Keratinocyte (primary cell): ENCODE results near the gene FICD. TPM values are rescaled to one million over a fixed set of nuclear protein-coding genes. Genes with fewer than 3 reads are reported as not detected.

Source experiments
- DNase-seq: peaks from one replicate; pipeline ENCODE4 v3.0.0-alpha.2; 2011; ENCODE audit warnings: low read depth, missing footprints, low spot score
- FAIRE-seq: peaks from 2 replicates; lab custom pipeline; 2011; peaks lifted over from hg19 to GRCh38; lab: Jason Lieb, UNC
- H2AFZ ChIP-seq: 2 replicates; pipeline ENCODE4 v1.6.0; 2012; ENCODE audit warnings: low read length, control low read depth, inconsistent platforms; ENCODE audit not compliant: control insufficient read depth
- H3K27ac ChIP-seq: 2 replicates; pipeline ENCODE4 v1.5.1; 2011; ENCODE audit warnings: low read length; ENCODE audit not compliant: control insufficient read depth, insufficient read depth
- H3K27me3 ChIP-seq: 3 replicates; pipeline ENCODE4 v1.6.0; 2011; ENCODE audit warnings: low read length; ENCODE audit not compliant: control insufficient read depth, insufficient read depth; ENCODE audit errors: extremely low read depth
- H3K36me3 ChIP-seq, 2 experiments: 2 replicates in 1 of 2; 3 replicates in 1 of 2; pipeline ENCODE4 v1.5.1; 2011; ENCODE audit warnings: low read length in 2 of 2, mild to moderate bottlenecking in 1 of 2; ENCODE audit not compliant: control insufficient read depth in 2 of 2, insufficient read depth in 2 of 2; ENCODE audit errors: extremely low read depth in 1 of 2
- H3K4me1 ChIP-seq: 3 replicates; pipeline ENCODE4 v1.5.1; 2011; ENCODE audit warnings: low read length; ENCODE audit not compliant: control insufficient read depth, insufficient read depth; ENCODE audit errors: extremely low read depth
- H3K4me2 ChIP-seq: 3 replicates; pipeline ENCODE4 v1.6.0; 2011; ENCODE audit warnings: low read depth, low read length; ENCODE audit not compliant: control insufficient read depth, insufficient read depth; ENCODE audit errors: extremely low read depth
- H3K4me3 ChIP-seq, 3 experiments: fragments of 200-600 bp in 1 of 3; sonication (generic) in 1 of 3; 2 replicates in 2 of 3; 3 replicates in 1 of 3; pipeline ENCODE4 v1.5.1; 2011 to 2016; ENCODE audit warnings: low read length in 3 of 3, mild to moderate bottlenecking in 3 of 3, control low read depth in 2 of 3, inconsistent platforms in 1 of 3, low read depth in 1 of 3, mixed read lengths in 1 of 3, mixed run types in 1 of 3, moderate library complexity in 1 of 3; ENCODE audit not compliant: control insufficient read depth in 2 of 3, insufficient read depth in 2 of 3; ENCODE audit errors: extremely low read depth in 1 of 3
- H3K79me2 ChIP-seq: 2 replicates; pipeline ENCODE4 v1.6.0; 2012; ENCODE audit warnings: low read length; ENCODE audit not compliant: control insufficient read depth, insufficient read depth
- H3K9ac ChIP-seq: 3 replicates; pipeline ENCODE4 v1.6.0; 2011; ENCODE audit warnings: low read length; ENCODE audit not compliant: control insufficient read depth, insufficient read depth; ENCODE audit errors: extremely low read depth
- H3K9me1 ChIP-seq: 3 replicates; pipeline ENCODE4 v1.6.0; 2011; ENCODE audit warnings: low read length; ENCODE audit not compliant: control insufficient read depth, insufficient read depth; ENCODE audit errors: extremely low read depth
- H3K9me3 ChIP-seq: 2 replicates; pipeline ENCODE4 v1.5.1; 2012; ENCODE audit warnings: low read depth, low read length; ENCODE audit not compliant: control insufficient read depth
- H4K20me1 ChIP-seq: 3 replicates; pipeline ENCODE4 v1.6.0; 2011; ENCODE audit warnings: low read length; ENCODE audit not compliant: control insufficient read depth, insufficient read depth; ENCODE audit errors: extremely low read depth
- CTCF ChIP-seq, 3 experiments: IDR thresholded peaks in 1 of 3; conservative IDR thresholded peaks in 1 of 3; optimal IDR thresholded peaks in 1 of 3; 2 replicates in 2 of 3; 3 replicates in 1 of 3; pipeline versions ENCODE3 to v1.5.1; 2011; ENCODE audit warnings: low read length in 3 of 3, mild to moderate bottlenecking in 3 of 3, moderate library complexity in 2 of 3, control low read depth in 1 of 3, inconsistent platforms in 1 of 3; ENCODE audit not compliant: insufficient read depth in 2 of 3; ENCODE audit errors: extremely low read depth in 1 of 3
- EZH2 ChIP-seq: IDR thresholded peaks from one replicate; pipeline ENCODE4 v1.6.1; 2012; ENCODE audit warnings: inconsistent platforms, mild to moderate bottlenecking, low read length, moderate library complexity
- dilution Hi-C: fragments of 300-500 bp; cut with MboI; formaldehyde crosslinking; loops from one replicate; pipeline ENCODE4 v1.7.0; 2020; ENCODE audit warnings: low sequenced_read_pairs; ENCODE audit not compliant: extremely low pct_ligation_motif_present
- polyA plus RNA-seq, 5 experiments: library from polyadenylated mRNA; depleted of rRNA in 3 of 5; stranded (reverse) in 3 of 5; stranded (forward) in 1 of 5; unstranded in 1 of 5; fragments of >200 nt; gene quantifications; 1 replicate in 1 of 5; 2 replicates in 3 of 5; 3 replicates in 1 of 5; pipeline versions ENCODE4 v1.2.1 to v1.2.3, GENCODE V29; 2011 to 2012; ENCODE audit warnings: missing spikeins in 2 of 5, low read depth in 1 of 5, low replicate concordance in 1 of 5

The FICD gene
- polyA plus RNA-seq, 1 donor (not counting 4 experiments of a cell fraction or from before 2014, with no cell fraction given), result 0.47 TPM

DNA sequence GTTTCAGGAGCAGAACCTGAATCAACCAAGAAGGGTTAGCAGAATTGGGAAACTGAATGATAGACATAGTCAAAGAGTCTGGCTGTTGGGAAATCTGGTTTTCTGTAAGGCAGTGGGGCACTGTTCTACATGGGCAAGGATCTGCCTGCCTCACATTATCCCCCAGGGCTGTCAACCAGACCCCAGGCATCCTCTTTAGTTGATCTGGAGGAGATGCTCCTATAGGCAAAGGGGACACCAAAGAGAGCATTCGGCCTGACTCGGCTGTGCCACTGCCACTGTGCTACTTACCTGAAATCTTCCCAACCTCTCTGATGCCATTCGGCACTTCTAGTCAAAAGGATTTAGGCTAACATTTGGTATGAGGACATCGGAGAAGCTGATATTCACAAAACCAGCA lies 51.4 kb downstream of the FICD start:
- TF ChIP-seq CTCF (optimal IDR thresholded peaks at IDR 0.05 in 1 of 3, IDR thresholded peaks at IDR 0.05 in 1 of 3, conservative IDR thresholded peaks at IDR 0.05 in 1 of 3; ENCODE audit: extremely low read depth in 1 of 3, insufficient read depth in 2 of 3, low read length in 3 of 3) (no peak), EZH2 (no peak)
- Histone ChIP-seq H3K27me3 (no peaks in the 10 kb centered on the region), H4K20me1 (no peaks in the 10 kb centered on the region), H2AFZ (no peak overlapping the region), H3K79me2 (peaks cover 11% of the 10 kb centered on the region), H3K4me3 (no peak overlapping the region), H3K4me1 (peaks cover 20% of the 10 kb centered on the region), H3K9ac (peak overlapping the region; percentile 45), H3K9me1 (no peaks in the 10 kb centered on the region), H3K36me3 (peaks cover 28 to 40% of the 10 kb centered on the region in 2 experiments), H3K9me3 (no peaks in the 10 kb centered on the region), H3K4me2 (peak overlapping the region; percentile 25), H3K27ac (peak overlapping the region; percentile 67)
- DNase-seq (no peak), FAIRE-seq (no peak)
- dilution Hi-C loops, result no loop called here

GRCh38 chr12:108567406-108568337 lies 52.6 kb downstream of the FICD start:
- DNase-seq (no peak), FAIRE-seq (no peak)
- no peak overlapping the region for H3K27ac ChIP-seq
- H3K9ac ChIP-seq, result no peak overlapping the region
- H4K20me1 ChIP-seq, result no peaks in the 10 kb centered on the region
- no peak overlapping the region for H3K4me3 ChIP-seq
- H2AFZ ChIP-seq, result no peak overlapping the region
- H3K27me3 ChIP-seq, result peaks cover 7% of the 10 kb centered on the region
- H3K9me1 ChIP-seq, result no peaks in the 10 kb centered on the region
- no peak overlapping the region for H3K4me2 ChIP-seq
- dilution Hi-C loops, result no loop called here
- H3K79me2 ChIP-seq, result peaks cover 10% of the 10 kb centered on the region
- H3K9me3 ChIP-seq, result no peaks in the 10 kb centered on the region
- TF ChIP-seq EZH2, result no peak
- no peak for TF ChIP-seq CTCF (optimal IDR thresholded peaks at IDR 0.05 in 1 of 3, IDR thresholded peaks at IDR 0.05 in 1 of 3, conservative IDR thresholded peaks at IDR 0.05 in 1 of 3; ENCODE audit: extremely low read depth in 1 of 3, insufficient read depth in 2 of 3, low read length in 3 of 3)
- peaks cover 28 to 40% of the 10 kb centered on the region in 2 experiments for H3K36me3 ChIP-seq
- peaks cover 20% of the 10 kb centered on the region for H3K4me1 ChIP-seq
